Liver (tissue), 9 donors: ENCODE results near the gene RALY. TPM values are rescaled to one million over a fixed set of nuclear protein-coding genes. Genes with fewer than 3 reads are reported as not detected.

ENCODE experiments used
- DNase-seq: peaks from one replicate; pipeline ENCODE4 v3.0.0-alpha.2; 2017; ENCODE audit warnings: low spot score
- H3K27ac ChIP-seq, 2 donors: one replicate each; pipeline ENCODE4 v1.7.0; 2013; ENCODE audit warnings: inconsistent platforms in 2 of 2, low read length in 2 of 2, control low read depth in 1 of 2, low read depth in 1 of 2, mild to moderate bottlenecking in 1 of 2
- H3K27me3 ChIP-seq, 4 donors: one replicate each; pipeline versions ENCODE4 v1.6.1 to v1.7.0; 2013; ENCODE audit warnings: low read length in 3 of 4, inconsistent platforms in 1 of 4, mild to moderate bottlenecking in 1 of 4, moderate library complexity in 1 of 4; ENCODE audit not compliant: control insufficient read depth in 4 of 4, insufficient read depth in 4 of 4
- H3K36me3 ChIP-seq, 4 donors: one replicate each; pipeline versions ENCODE4 v1.6.1 to v1.7.0; 2013; ENCODE audit warnings: low read length in 3 of 4, mild to moderate bottlenecking in 3 of 4, low read depth in 1 of 4, moderate library complexity in 1 of 4; ENCODE audit not compliant: control insufficient read depth in 4 of 4, insufficient read depth in 3 of 4
- H3K4me1 ChIP-seq, 4 donors: one replicate each; pipeline versions ENCODE4 v1.6.1 to v1.7.0; 2013; ENCODE audit warnings: low read length in 3 of 4, mild to moderate bottlenecking in 3 of 4, moderate library complexity in 1 of 4; ENCODE audit not compliant: control insufficient read depth in 4 of 4, insufficient read depth in 4 of 4
- H3K4me3 ChIP-seq, 3 donors: one replicate each; pipeline versions ENCODE4 v1.6.1 to v1.7.0; 2013; ENCODE audit warnings: low read length in 3 of 3, control low read depth in 1 of 3, low read depth in 1 of 3, mild to moderate bottlenecking in 1 of 3
- H3K9ac ChIP-seq, 2 donors: one replicate each; pipeline ENCODE4 v1.7.0; 2013; ENCODE audit warnings: low read length in 2 of 2, mild to moderate bottlenecking in 2 of 2, moderate library complexity in 2 of 2, control low read depth in 1 of 2, low read depth in 1 of 2
- H3K9me3 ChIP-seq, 4 donors: one replicate each; pipeline versions ENCODE4 v1.6.1 to v1.7.0; 2013; ENCODE audit warnings: low read length in 3 of 4; ENCODE audit not compliant: control insufficient read depth in 4 of 4
- EGR1 ChIP-seq, 2 donors: IDR thresholded peaks; 2 replicates each; pipeline ENCODE4 v1.6.1; 2016 to 2018; ENCODE audit warnings: antibody characterized with exemption in 2 of 2, low read depth in 2 of 2
- FOXA1 ChIP-seq: IDR thresholded peaks from 2 replicates; pipeline ENCODE4 v1.6.1; 2016; ENCODE audit warnings: antibody characterized with exemption
- FOXA2 ChIP-seq: IDR thresholded peaks from 2 replicates; pipeline ENCODE4 v1.6.1; 2016; ENCODE audit warnings: antibody characterized with exemption
- HNF4A ChIP-seq, 2 donors: conservative IDR thresholded peaks; 2 replicates each; pipeline ENCODE4 v1.6.1; 2016; ENCODE audit warnings: antibody characterized with exemption in 2 of 2, mild to moderate bottlenecking in 2 of 2
- HNF4G ChIP-seq: IDR thresholded peaks from 2 replicates; pipeline ENCODE4 v1.6.1; 2016; ENCODE audit warnings: antibody characterized with exemption
- JUND ChIP-seq, 2 donors: IDR thresholded peaks; 2 replicates each; pipeline ENCODE4 v1.6.1; 2016; ENCODE audit warnings: antibody characterized with exemption in 2 of 2
- REST ChIP-seq: IDR thresholded peaks from 2 replicates; pipeline ENCODE4 v1.6.1; 2016; ENCODE audit warnings: antibody characterized with exemption, mild to moderate bottlenecking
- RXRA ChIP-seq, 2 donors: IDR thresholded peaks; 2 replicates each; pipeline ENCODE4 v1.6.1; 2017 to 2018; ENCODE audit warnings: antibody characterized with exemption in 2 of 2, mild to moderate bottlenecking in 1 of 2
- SP1 ChIP-seq: IDR thresholded peaks from 2 replicates; pipeline ENCODE4 v1.6.1; 2018; ENCODE audit warnings: antibody characterized with exemption, mild to moderate bottlenecking
- TAF1 ChIP-seq: conservative IDR thresholded peaks from 2 replicates; pipeline ENCODE4 v1.6.1; 2016; ENCODE audit warnings: antibody characterized with exemption, mild to moderate bottlenecking
- YY1 ChIP-seq: IDR thresholded peaks from 2 replicates; pipeline ENCODE4 v1.6.1; 2016; ENCODE audit warnings: antibody characterized with exemption, mild to moderate bottlenecking
- WGBS: extraction: QIAGEN DNeasy Blood & Tissue Kit; methylation state at CpG from one replicate; pipeline ENCODE4 v1.1.7; 2013; 5-methylcytosine and 5-hydroxymethylcytosine counted together
- polyA plus RNA-seq, 2 donors: library from polyadenylated mRNA; stranded (reverse) in 1 of 2; unstranded in 1 of 2; fragments of 200-250 nt in 1 of 2; fragments of >200 nt in 1 of 2; fragmentation: Nextera tagmentation in 1 of 2; extraction: Ambion mirVana in 1 of 2; gene quantifications; one replicate each; pipeline versions ENCODE4 v1.2.1 to v1.2.3, GENCODE V29; 2013 to 2015
- total RNA-seq, 2 donors: library from RNA; depleted of rRNA; stranded (reverse); fragments of >200 nt; gene quantifications; one replicate each; pipeline ENCODE4 v1.2.3, GENCODE V29; 2014
- TF ChIP-seq, protein P1 (sequence below): IDR thresholded peaks from 2 replicates; pipeline ENCODE4 v1.6.1; 2016; ENCODE audit warnings: antibody characterized with exemption
- TF ChIP-seq, protein P2 (sequence below): IDR thresholded peaks from 2 replicates; pipeline ENCODE4 v1.6.1; 2016; ENCODE audit warnings: antibody characterized with exemption
- TF ChIP-seq, protein P3 (sequence below): IDR thresholded peaks from 2 replicates; pipeline ENCODE4 v1.6.1; 2016; ENCODE audit warnings: antibody characterized with exemption
- donor health status: healthy.
- donor health status: healthy.
- donor health status: healthy.
- donor health status: healthy.
- donor health status: healthy.

Gene RALY
- total and polyA plus RNA-seq, 4 donors, result 23.1 to 47.4 (median 33.3) TPM

- WGBS, result 89% methylated on average over 1 of the region's 1 CpG
Measured at GRCh38 chr20:34060970-34061369, 67.3 kb downstream of the RALY start.

GRCh38 chr20:34061695-34062094, 68.0 kb downstream of the RALY start:
- TF ChIP-seq HNF4A (conservative IDR thresholded peaks at IDR 0.05), result no peak
- TF ChIP-seq TAF1, result no peak
- no peak for TF ChIP-seq EGR1 (IDR thresholded peaks at IDR 0.05; ENCODE audit: low read depth in 2 of 2)
- TF ChIP-seq, protein P1, sequence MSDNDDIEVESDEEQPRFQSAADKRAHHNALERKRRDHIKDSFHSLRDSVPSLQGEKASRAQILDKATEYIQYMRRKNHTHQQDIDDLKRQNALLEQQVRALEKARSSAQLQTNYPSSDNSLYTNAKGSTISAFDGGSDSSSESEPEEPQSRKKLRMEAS, result no peak
- TF ChIP-seq JUND (IDR thresholded peaks at IDR 0.05), result no peak
- TF ChIP-seq, protein P2, sequence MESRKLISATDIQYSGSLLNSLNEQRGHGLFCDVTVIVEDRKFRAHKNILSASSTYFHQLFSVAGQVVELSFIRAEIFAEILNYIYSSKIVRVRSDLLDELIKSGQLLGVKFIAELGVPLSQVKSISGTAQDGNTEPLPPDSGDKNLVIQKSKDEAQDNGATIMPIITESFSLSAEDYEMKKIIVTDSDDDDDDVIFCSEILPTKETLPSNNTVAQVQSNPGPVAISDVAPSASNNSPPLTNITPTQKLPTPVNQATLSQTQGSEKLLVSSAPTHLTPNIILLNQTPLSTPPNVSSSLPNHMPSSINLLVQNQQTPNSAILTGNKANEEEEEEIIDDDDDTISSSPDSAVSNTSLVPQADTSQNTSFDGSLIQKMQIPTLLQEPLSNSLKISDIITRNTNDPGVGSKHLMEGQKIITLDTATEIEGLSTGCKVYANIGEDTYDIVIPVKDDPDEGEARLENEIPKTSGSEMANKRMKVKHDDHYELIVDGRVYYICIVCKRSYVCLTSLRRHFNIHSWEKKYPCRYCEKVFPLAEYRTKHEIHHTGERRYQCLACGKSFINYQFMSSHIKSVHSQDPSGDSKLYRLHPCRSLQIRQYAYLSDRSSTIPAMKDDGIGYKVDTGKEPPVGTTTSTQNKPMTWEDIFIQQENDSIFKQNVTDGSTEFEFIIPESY, result no peak
- no peak for TF ChIP-seq FOXA2
- TF ChIP-seq, protein P3, sequence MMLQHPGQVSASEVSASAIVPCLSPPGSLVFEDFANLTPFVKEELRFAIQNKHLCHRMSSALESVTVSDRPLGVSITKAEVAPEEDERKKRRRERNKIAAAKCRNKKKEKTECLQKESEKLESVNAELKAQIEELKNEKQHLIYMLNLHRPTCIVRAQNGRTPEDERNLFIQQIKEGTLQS, result no peak
- H3K27ac ChIP-seq, result no peak overlapping the region
- no peaks in the 10 kb centered on the region for H3K27me3 ChIP-seq
- DNase-seq, result no peak
- H3K36me3 ChIP-seq, result no peaks in the 10 kb centered on the region
- no peaks in the 10 kb centered on the region for H3K9me3 ChIP-seq
- H3K4me3 ChIP-seq, result no peak overlapping the region
- H3K9ac ChIP-seq, result no peak overlapping the region
- no peaks in the 10 kb centered on the region for H3K4me1 ChIP-seq

More at GRCh38 chr20:34060970-34061369, 67.3 kb downstream of the RALY start:
- Histone ChIP-seq H3K4me3 (no peak overlapping the region), H3K9ac (no peak overlapping the region), H3K36me3 (no peaks in the 10 kb centered on the region), H3K4me1 (no peaks in the 10 kb centered on the region), H3K27me3 (no peaks in the 10 kb centered on the region), H3K27ac (no peak overlapping the region), H3K9me3 (no peaks in the 10 kb centered on the region)
- TF ChIP-seq, protein P3, result no peak
- no peak for TF ChIP-seq SP1
- TF ChIP-seq REST, result no peak
- no peak for TF ChIP-seq FOXA1
- no peak for TF ChIP-seq HNF4A (conservative IDR thresholded peaks at IDR 0.05)
- no peak for TF ChIP-seq HNF4G
- no peak for TF ChIP-seq FOXA2
- no peak for TF ChIP-seq RXRA (IDR thresholded peaks at IDR 0.05)
- TF ChIP-seq YY1, result no peak
- no peak for TF ChIP-seq JUND (IDR thresholded peaks at IDR 0.05)
- no peak for DNase-seq
